CD4-positive, alpha-beta T cell (primary cell): ENCODE results near the gene NUP210. TPM values are rescaled to one million over a fixed set of nuclear protein-coding genes. Genes with fewer than 3 reads are reported as not detected.

Experiments
- ATAC-seq: fragments of 200-7000 bp; cut with Tn5 transposase; one replicate; pipeline ENCODE4 v1.10.0; 2022; ENCODE audit warnings: mild to moderate bottlenecking; ENCODE audit not compliant: poor library complexity
- CTCF ChIA-PET: fragments of 350-600 bp; sonication (Branson Sonifier 250); formaldehyde crosslinking; loops from one replicate; lab custom pipeline; 2021; ENCODE audit warnings: antibody characterized with exemption, inconsistent platforms; lab: Charles Lee
- POLR2A ChIA-PET: fragments of 350-600 bp; sonication (Branson Sonifier 250); formaldehyde crosslinking; loops from one replicate; lab custom pipeline; 2021; ENCODE audit warnings: antibody characterized with exemption, inconsistent platforms; lab: Charles Lee
- DNase-seq, 14 experiments: peaks; one replicate each; pipeline ENCODE4 v3.0.0-alpha.2; 2013 to 2020; ENCODE audit warnings: mixed read lengths in 2 of 14
- H3K27ac ChIP-seq, 2 donors: one replicate each; pipeline versions ENCODE4 v1.5.1 to v1.7.0; 2013; ENCODE audit warnings: low read length in 2 of 2, low read depth in 1 of 2, mild to moderate bottlenecking in 1 of 2
- H3K27me3 ChIP-seq, 2 experiments: 1 replicate in 1 of 2; 2 replicates in 1 of 2; pipeline versions ENCODE4 v1.6.1 to v1.7.0; 2013; ENCODE audit warnings: low read length in 2 of 2, control low read depth in 1 of 2, mild to moderate bottlenecking in 1 of 2, moderate library complexity in 1 of 2; ENCODE audit not compliant: insufficient read depth in 2 of 2, control insufficient read depth in 1 of 2
- H3K36me3 ChIP-seq: one replicate; pipeline ENCODE4 v1.6.1; 2013; ENCODE audit warnings: low read length, control low read depth; ENCODE audit not compliant: insufficient read depth
- H3K4me1 ChIP-seq: one replicate; pipeline ENCODE4 v1.6.1; 2013; ENCODE audit warnings: low read length, control low read depth; ENCODE audit not compliant: insufficient read depth
- H3K4me3 ChIP-seq: one replicate; pipeline ENCODE4 v1.5.1; 2013; ENCODE audit warnings: mild to moderate bottlenecking, low read length, moderate library complexity
- H3K9me3 ChIP-seq, 2 experiments: 1 replicate in 1 of 2; 2 replicates in 1 of 2; pipeline versions ENCODE4 v1.6.1 to v1.7.0; 2013; ENCODE audit warnings: low read length in 2 of 2, mild to moderate bottlenecking in 2 of 2, control low read depth in 1 of 2, moderate library complexity in 1 of 2; ENCODE audit not compliant: control insufficient read depth in 1 of 2, insufficient read depth in 1 of 2
- H3K27ac Mint-ChIP-seq: one replicate; pipeline ENCODE4 v1.8.0; 2020; ENCODE audit warnings: mixed read lengths
- H3K27me3 Mint-ChIP-seq: one replicate; pipeline ENCODE4 v1.8.0; 2021; ENCODE audit warnings: mixed read lengths
- H3K36me3 Mint-ChIP-seq: one replicate; pipeline ENCODE4 v1.8.0; 2021; ENCODE audit warnings: low read depth, mixed read lengths
- H3K4me1 Mint-ChIP-seq: one replicate; pipeline ENCODE4 v1.8.0; 2021; ENCODE audit warnings: low read depth, mixed read lengths
- H3K4me3 Mint-ChIP-seq: one replicate; pipeline ENCODE4 v1.8.0; 2020; ENCODE audit warnings: mild to moderate bottlenecking, mixed read lengths
- H3K9me3 Mint-ChIP-seq: one replicate; pipeline ENCODE4 v1.8.0; 2020; ENCODE audit warnings: mixed read lengths
- CTCF ChIP-seq: fragments of 200-600 bp; IDR thresholded peaks from one replicate; pipeline ENCODE4 v1.8.0; 2022; ENCODE audit warnings: antibody characterized with exemption, mild to moderate bottlenecking
- intact Hi-C, 2 experiments: fragments of 100-400 bp; cut with DNase I in 1 of 2; cut with micrococcal nuclease in 1 of 2; formaldehyde crosslinking; loops; one replicate each; pipeline versions ENCODE4 v1.15.1 to v1.9.0; 2023 to 2025; cut with DNase I, micrococcal nuclease
- total RNA-seq, 174 experiments: library from RNA in 2 of 174; stranded (reverse) in 2 of 174; gene quantifications; one replicate each; pipeline ENCODE4 v1.2.3 and lab custom pipeline; 2021 to 2026

NUP210 gene
- total RNA-seq, 2 experiments from 2014 or later, result 82.0 to 83.5 TPM

- Mint-ChIP-seq H3K27me3 (no peaks in the 10 kb centered on the region), H3K4me3 (no peak overlapping the region), H3K27ac (no peak overlapping the region), H3K9me3 (no peaks in the 10 kb centered on the region), H3K4me1 (peaks cover 8% of the 10 kb centered on the region), H3K36me3 (peaks cover 90% of the 10 kb centered on the region)
- no peak overlapping the region for H3K4me3 ChIP-seq
- H3K4me1 ChIP-seq, result peaks cover 10% of the 10 kb centered on the region
- no peak for TF ChIP-seq CTCF
- H3K27ac ChIP-seq, result no peak overlapping the region
- CTCF ChIA-PET, result interaction anchor here (6.4 kb wide), 1 partner anchor 58 kb away, joined by 56 read pairs; no protein-coding TSS in a partner anchor
- H3K9me3 ChIP-seq, result no peaks in the 10 kb centered on the region
- no peaks in the 10 kb centered on the region for H3K27me3 ChIP-seq
- peaks cover 96% of the 10 kb centered on the region for H3K36me3 ChIP-seq
- POLR2A ChIA-PET, result interaction anchor here (1.1 kb wide), 1 partner anchor 26 kb away, joined by 3 read pairs; the partner anchor contains the start of gene NUP210
- ATAC-seq (no peak), DNase-seq (no peak)
- intact Hi-C loops, result no loop called here
These were observed 25.8 kb downstream of the NUP210 start for GRCh38 chr3:13394363-13394762.

- intact Hi-C loops, result no loop called here
- H3K36me3 Mint-ChIP-seq, result peaks cover 92% of the 10 kb centered on the region
- no peaks in the 10 kb centered on the region for H3K27me3 ChIP-seq
These were observed 26.4 kb downstream of the NUP210 start for GRCh38 chr3:13393427-13394360.

More at GRCh38 chr3:13393427-13394360, 26.4 kb downstream of the NUP210 start:
- no peak for ATAC-seq
- H3K4me3 Mint-ChIP-seq, result no peak overlapping the region
- no peaks in the 10 kb centered on the region for H3K9me3 Mint-ChIP-seq
- H3K36me3 ChIP-seq, result peaks cover 98% of the 10 kb centered on the region
- H3K27ac Mint-ChIP-seq, result no peak overlapping the region
- H3K4me3 ChIP-seq, result no peak overlapping the region
- TF ChIP-seq CTCF, result no peak
- H3K27ac ChIP-seq, result no peak overlapping the region
- no peak for DNase-seq
- H3K4me1 ChIP-seq, result peaks cover 11% of the 10 kb centered on the region
- POLR2A ChIA-PET, result interaction anchor here (1.1 kb wide), 2 partner anchors 27 to 58 kb away, joined by 3 to 5 read pairs; partner anchors contain the start of gene NUP210
- CTCF ChIA-PET, result interaction anchor here (0.5 to 6.4 kb wide), 2 partner anchors 59 to 1820 kb away, joined by 3 to 56 read pairs; no protein-coding TSS in a partner anchor
- H3K4me1 Mint-ChIP-seq, result peaks cover 8% of the 10 kb centered on the region
- H3K27me3 Mint-ChIP-seq, result no peaks in the 10 kb centered on the region
- H3K9me3 ChIP-seq, result no peaks in the 10 kb centered on the region
